GM12874 (cell line): ENCODE results near the gene SEMA5B.

ENCODE experiments used
- TF ChIP-seq, protein P1 (sequence below): IDR thresholded peaks from 2 replicates; pipeline ENCODE4 v1.5.1; 2011; ENCODE audit warnings: low read depth, mild to moderate bottlenecking, control low read depth, low read length, moderate library complexity; ENCODE audit not compliant: insufficient read depth

Gene SEMA5B

DNA sequence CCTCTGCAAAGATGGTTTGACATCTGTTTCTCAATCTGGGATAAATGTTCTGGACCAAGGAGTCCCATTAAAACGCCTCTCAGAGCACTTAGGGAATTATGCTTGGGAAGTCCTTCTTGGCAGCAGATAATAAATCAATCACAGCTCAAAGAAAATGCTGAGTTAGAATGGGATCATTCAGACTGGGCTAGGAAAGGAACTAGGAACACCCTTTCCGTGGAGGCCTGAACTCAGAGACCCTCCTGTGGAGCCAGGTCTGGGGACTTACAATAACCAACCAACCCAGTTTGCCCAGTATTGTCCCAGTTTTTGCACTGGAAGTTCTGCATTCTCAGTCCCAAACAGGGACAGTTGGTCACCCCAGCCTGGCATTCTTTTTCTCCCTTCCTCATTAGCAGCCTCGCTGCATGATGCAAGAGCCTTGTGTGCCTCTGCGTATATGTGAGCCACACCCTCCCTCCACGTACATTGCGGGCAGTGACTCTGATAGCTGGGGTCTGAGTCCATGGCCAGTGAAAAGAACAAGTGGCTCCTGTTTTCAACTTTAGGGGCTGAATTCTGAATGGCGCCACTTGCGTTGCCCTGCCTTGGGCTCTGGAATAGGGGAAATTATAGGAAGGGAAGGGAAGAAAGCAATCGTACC, 88.7 kb downstream of the SEMA5B start:
- TF ChIP-seq, protein P1, sequence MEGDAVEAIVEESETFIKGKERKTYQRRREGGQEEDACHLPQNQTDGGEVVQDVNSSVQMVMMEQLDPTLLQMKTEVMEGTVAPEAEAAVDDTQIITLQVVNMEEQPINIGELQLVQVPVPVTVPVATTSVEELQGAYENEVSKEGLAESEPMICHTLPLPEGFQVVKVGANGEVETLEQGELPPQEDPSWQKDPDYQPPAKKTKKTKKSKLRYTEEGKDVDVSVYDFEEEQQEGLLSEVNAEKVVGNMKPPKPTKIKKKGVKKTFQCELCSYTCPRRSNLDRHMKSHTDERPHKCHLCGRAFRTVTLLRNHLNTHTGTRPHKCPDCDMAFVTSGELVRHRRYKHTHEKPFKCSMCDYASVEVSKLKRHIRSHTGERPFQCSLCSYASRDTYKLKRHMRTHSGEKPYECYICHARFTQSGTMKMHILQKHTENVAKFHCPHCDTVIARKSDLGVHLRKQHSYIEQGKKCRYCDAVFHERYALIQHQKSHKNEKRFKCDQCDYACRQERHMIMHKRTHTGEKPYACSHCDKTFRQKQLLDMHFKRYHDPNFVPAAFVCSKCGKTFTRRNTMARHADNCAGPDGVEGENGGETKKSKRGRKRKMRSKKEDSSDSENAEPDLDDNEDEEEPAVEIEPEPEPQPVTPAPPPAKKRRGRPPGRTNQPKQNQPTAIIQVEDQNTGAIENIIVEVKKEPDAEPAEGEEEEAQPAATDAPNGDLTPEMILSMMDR = no peak

DNA sequence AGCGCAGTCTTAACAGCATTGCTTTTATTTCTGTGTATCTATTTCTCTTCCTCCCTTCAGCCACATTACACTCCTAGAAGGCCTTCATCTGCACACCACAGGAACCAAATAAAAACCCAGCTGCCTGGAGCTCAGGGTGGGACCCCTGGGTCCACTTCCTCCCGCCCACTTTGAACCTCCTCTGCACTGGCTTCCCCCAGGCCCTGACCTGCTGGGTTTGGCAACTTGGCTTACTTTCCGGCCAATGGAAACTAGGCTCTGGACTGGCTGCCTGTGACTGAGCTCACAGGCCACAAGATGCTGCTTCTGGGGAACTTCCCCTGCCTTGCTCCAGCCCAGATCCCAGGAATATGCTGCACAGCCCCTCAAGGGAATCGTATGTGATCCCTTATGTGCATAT, 89.8 kb downstream of the SEMA5B start:
- TF ChIP-seq, protein P1 = no peak

DNA sequence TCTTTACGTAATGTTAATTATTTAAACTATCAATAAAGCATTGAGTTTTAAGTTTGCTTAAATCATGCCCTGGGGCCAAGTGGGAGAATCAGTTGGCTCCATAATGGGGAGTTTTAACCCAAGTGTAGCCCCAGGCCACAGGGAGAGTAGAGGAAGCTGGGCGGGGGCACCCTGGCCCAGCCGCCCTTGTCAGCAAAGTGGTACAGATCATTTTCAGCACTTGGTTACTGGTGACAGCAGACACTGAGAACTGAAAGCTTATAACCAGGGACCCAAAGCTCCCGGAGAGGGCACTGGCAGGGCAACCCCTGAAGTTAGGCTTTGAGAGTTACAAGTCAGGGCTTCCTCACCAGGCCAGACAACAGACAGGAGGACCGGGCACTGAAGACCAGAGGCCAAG, 90.6 kb downstream of the SEMA5B start:
- TF ChIP-seq, protein P1 = no peak

DNA sequence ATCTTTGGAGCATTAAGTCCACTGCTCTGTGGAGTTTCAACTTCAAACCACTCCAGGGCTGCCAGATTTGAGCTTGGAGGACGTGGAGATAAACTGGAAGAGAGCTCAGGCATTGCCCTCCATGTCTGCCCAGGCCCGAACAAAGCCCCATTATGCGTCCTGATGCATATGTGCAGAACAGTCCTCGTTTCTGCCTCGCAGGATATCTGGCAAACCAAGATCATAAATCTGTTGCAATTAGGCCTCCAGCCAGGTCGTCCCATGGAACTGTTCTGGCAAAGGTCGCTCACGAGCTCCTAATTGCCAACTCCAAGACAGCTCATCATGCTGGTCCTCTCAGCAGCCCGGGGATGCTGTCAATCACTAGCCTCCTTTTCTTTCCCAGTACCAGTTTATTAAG, 91.2 kb downstream of the SEMA5B start:
- TF ChIP-seq, protein P1 = no peak

DNA sequence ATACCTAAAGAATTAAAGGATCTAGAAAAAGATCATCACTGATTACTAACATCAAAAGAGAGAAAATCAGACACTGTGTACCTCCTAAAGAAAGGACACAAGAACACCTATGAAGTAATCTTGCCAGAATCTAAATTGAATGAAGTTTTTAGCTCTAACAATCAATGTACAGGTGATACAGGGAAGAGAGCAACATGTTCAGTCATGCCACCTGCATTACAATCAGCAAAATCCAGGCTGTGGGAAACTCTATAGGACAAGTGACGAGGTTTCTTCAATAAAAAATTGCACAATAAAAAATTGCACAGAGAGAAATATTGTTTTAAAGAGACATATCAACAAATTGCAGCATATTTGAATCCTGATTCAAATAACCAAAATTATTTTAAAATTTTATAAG, 93.3 kb downstream of the SEMA5B start:
- TF ChIP-seq, protein P1 = no peak

DNA sequence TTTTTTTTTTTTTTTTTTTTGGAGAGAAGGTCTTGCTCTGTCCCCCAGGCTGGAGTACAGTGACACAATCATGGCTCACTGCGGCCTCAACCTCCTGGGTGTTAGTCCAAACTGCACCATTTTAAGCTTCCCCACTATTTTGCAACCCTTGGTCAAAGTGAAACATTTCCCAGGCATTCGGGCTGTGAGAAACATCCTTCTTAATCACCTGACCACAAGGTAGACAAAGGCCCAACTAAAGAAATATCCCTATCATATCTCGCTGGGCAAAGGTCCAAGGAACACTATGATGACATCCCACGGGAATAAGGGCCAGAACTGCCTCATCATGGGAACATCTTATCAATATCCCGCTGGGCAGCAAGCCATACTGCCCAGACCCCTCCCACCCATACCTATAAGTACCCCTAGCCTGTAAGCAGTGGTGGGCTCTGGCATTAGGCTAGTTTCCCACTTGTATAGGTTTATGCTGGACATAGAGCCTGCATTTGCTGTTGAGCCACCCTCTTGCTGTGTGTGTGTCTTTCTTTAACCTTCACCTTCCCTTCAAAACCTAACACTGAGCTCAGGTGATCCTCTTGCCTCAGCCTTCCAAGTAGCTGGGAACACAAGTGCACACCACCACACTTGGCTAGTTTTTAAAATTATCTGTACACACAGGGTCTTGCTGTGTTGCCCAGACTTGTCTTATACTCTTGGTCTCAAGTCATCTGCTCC, 95.2 kb downstream of the SEMA5B start:
- TF ChIP-seq, protein P1 = no peak

DNA sequence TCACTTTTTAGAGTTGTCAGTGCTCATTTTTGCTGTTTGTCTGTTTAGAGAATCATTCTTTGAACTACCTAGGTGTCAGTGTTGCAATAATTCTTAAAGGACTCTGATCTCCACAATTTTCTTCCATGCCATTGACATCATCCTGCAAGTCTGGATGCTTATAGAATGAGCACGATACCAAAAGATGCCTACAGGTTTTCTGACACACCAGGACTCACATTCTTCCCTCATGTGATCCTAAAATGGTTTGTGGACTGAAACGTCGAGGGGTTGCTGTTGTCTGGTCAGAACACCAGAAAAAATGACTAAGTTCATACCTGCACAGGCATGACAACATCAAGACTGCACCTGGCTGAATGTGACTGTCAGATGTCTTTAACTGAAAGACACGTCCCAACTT, 95.9 kb downstream of the SEMA5B start:
- TF ChIP-seq, protein P1 = no peak
